SKM-1 treated with dmso at 0.1 percent for 144 hours (cell line): ENCODE measurements around the gene SLC9C1.

Experiments used
- DNase-seq: peaks from one replicate; lab custom pipeline; 2025; ENCODE audit not compliant: unreplicated experiment; lab: John Stamatoyannopoulos, UW

Gene SLC9C1

DNA sequence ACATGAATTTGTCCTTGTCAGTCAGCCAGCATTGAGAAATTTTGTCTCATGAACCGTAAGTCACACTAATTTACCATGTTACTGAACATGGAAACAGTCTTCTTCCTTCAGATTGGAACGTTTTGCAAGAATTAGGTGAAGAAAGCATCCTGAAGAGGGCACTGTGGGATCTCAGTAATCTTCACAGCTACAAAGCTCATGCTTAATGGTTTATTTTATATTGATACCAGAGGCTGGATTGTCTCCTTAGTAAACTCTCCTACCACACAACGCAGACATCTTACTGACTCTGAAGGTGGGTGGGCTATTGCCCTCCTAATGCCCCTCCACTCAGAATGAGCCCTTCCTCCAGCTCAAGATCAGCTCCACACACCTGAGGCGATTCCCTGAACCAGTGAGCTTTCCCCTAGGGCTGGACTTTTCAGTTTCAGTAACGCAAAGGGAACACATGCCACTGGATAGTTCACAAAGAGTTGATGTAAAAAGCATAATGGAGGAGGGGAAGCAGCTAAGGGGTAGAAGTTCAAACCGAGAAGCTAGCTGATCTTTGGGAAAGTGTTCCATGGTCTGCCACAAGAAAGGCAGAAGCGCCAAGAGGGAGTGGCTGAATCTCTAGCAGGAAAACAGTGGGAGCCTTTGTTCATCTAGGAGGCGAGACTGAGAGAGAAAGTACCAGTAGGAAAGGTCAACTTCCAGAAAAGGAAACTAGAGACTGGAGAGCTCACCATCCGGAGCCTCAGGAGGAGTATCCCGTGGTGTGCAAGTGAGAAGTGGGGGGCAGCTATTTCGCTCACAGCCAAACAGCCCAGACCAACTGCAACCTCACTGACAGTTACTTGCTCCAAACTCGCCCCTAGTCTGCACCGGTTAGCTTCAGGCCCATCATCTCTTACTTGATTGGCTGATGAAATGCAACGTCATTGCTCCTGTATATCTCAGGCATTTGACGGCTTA is at the start of gene SLC9C1:
TSS of gene SLC9C1 (minus strand) at position 849 of the 954 bp plus-strand sequence. CDS start 7,425 bp downstream, outside the sequence.
- DNase-seq, result peak; percentile 55

DNA sequence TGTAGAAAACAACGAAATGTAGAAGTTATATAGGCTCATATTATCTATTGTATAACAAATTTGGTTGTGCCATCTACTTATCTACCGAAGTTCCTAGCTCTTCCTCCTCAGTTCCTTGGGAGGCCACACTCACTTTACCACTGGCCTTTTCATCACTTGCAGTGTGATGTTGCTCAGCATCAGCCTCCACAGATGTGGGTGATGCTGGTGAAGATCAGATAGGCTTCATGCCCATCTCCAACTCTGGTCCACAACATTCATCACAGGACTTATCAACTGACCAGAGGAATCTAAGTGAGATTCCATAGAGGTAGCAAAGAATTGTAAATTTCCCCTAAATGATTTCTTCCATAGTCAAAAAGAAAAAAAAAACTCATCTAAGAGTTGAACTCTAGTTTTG is 47.4 kb upstream of the SLC9C1 start:
- no peak for DNase-seq

DNA sequence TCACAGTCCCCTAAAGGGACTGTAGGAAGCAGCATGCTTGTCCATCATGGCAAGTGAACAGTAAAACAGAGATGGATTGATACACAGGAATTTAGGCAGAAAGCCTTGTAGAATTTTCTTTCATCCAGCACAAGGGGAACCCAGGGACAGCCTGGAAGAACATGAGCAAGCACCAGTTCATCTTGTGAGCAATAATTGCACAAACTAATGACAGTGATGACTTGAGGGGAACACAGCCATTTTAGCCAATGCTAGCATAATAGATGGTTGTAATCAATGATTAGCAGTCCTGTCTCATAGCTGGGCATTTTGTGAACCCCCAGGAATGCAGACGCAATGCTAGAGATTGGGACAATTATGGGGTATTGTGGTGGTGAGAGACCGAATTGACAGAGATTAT is 45.6 kb upstream of the SLC9C1 start:
- no peak for DNase-seq

DNA sequence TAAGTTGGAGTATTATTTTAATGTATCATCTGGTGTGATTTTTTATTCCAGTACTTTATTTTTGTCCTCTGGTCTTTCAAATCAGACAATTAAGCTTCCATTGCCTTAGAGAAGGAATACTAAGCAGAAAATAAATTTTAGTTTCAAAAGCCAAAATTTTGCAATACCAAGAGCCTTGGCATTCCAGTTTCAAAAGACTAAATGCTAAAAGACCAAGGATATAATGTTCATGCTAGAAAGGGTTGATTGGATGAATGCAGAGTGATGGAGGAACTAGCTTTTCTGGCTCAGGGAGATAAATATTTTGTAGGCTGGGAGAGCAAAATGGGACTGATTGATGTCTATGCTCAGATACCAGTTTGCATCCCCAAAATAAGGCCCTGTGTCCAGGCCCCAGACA is 45.1 kb upstream of the SLC9C1 start:
- no peak for DNase-seq

DNA sequence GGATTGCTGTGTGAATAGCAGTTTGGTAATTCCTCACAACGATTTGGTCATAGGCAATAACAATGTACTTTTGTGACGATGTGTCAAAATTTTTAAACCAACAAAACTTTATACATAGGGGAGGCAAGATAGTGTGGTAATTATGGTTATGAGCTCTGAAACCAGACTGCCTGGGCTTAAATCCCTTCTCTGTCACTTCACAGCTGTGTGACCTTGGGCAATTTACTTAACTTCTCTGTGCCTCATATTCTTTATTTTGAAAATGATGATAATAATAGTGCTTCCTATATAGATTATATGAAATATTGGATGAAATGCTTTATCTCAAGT is 44.7 kb upstream of the SLC9C1 start:
- DNase-seq, result no peak

DNA sequence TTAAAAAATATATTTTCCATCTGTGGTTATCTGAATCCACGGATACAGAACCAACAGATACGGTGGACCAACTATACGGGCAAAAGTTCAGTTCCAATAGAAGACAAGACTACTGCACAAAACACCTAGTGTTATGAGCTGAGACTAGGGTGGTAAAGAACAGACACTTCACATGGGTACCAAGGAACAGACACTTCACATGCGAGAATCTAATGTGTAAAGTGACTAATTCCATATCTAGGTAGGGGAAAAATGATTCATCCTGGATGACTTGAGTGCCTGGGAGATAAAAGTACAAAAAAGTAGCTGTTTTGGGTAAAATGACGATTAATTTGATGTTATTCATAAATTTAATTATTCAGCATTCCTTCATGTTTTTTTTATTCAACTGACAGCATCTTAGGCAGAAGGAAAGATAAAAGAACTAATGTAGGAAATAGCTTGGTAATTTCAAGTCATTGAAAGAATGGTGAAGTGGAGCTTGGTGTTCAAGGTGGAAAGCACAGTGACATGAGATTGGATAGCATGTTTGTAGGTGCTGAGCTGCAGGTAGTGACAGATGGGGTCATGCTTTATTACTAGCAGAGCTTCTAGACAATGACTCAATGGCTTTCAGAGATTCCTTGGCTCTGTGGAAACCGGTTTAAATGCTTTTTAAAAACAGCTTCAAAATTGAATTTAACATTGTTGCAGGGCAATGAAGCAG is 44.2 kb upstream of the SLC9C1 start:
- no peak for DNase-seq

DNA sequence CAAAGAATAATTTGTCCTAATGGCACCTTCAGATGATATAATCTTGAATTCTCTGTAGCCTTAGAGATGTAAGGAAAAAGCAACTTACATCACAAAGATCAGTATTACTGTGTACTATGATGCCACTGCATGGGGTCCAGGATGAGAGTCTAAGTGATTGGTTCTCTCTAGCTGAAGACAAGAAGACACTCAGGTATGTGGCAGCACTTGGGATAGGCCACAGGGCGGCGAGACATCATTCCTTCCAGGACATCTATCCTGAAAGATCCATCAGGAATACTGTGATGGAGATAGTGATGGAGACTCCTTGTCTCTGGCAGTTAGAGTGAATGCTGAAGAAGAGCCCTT is 41.4 kb upstream of the SLC9C1 start:
- DNase-seq, result no peak

DNA sequence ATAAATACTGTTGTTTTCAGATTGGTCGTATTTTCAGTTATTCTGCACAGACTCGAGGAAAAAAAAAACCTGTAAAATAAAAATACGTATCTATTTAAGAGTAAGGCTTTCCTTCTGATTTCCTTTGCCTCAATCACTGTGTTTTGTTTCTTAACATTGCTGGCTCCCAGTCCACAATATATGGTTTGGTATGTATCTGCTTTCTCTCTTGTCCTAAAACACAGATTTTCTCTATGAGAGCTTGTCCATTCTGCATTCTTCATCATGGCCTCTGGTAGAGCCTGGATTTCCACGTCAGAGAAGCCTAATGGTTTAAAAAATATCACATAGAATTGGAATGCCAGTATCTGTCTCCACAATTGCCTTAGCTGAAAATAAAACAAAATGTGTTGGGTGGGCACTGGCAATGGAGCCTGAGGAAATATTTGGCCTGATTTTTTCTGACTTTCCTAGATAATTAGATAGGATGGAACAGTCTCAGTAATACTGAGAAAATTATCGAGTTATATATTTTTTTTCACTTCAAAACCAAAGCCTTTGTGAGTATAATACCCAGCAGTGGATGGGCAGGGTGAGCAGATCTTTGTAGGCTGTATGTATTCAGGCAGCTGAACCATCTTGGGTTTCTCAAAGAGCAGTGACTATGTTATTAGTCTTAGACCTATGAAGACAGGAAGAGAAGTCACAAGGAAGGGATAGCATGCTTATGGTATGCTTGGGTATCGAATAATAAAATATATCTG is 40.8 kb upstream of the SLC9C1 start:
- no peak for DNase-seq

DNA sequence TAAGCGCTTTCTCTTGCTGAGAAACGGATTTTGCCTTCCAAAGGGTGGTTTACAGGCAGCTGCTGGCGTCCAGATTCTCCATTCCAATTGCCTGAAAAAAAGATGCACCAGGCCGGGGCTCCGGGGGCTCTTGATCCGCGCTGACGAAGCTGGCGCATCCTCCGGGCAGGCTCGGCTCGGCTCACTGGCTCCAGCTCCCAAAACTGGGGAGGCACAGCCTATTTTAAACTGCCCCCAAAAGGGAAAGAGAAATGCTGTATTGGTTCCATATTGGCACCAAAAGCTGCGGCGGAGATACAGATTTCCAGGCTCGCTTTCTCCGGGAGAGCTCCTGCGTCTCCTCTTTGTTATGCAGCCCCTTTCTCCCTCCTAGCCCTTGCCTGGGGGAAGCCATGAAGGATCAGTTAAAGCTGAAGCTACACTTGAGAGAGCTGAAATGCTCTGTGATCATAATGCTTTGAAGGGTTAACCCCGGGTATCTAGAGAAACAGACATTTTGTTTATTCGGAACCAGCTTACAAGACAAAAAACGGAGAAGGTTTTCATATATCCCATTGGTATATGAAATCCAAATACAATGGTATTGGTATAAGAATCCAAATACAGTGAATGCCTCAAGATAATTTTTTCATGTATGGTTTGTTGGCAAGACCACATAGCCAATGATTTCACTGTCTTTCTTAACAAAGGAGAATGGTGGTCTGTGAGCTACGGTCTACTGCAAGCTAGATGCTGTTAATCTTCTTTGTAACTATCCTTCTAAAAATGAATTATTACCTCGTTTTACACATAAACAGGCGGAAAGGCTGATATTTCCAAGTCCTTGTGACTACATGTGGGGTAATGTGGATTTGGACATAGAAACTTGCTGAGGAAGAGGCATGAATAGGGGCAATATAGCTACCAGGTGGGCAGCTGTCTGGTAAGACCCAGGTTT is 39.6 kb upstream of the SLC9C1 start:
- no peak for DNase-seq

DNA sequence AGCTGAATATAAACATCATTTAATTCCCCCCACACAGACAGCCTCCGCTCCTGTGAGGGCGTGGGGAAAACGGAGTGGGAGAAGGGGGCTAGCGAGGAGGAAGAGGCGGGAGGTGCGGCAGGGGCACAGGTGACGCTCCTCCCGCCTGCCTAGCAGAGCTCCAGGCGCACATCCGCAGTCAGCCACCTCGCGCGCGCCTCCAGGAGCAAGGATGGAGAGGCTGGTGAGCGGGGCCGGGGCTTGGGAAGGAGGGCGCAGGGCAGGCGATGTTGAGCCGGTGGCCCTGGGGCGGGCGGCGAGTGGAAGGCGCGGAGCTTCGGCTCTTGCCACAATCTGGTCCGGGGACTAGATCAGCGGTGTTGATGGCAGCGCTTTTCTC is 39.0 kb upstream of the SLC9C1 start, which contains the start of gene CD200:
TSS of gene CD200 (plus strand) at position 155 of the 379 bp plus-strand sequence. CDS start at position 212, 57 bp downstream.
- DNase-seq, result no peak

DNA sequence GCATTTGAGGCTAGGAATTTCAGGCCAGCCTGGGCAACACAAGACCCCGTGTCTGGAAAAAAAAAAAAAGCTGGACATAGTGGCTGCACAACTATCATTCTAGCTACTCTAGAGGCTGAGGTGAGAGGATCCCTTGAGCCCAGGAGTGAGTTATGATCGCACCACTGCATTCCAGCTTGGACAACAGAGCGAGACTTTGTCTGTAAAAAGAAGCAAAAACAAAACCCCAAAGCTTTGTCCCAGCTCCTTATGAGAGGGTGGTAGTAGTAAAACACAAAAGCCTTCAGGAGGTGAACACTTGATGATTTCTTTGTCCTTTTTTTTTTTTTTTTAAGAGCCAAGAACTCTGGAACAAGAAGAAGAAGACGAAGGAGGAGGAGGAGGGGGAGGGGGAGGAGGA is 37.8 kb upstream of the SLC9C1 start:
- no peak for DNase-seq

DNA sequence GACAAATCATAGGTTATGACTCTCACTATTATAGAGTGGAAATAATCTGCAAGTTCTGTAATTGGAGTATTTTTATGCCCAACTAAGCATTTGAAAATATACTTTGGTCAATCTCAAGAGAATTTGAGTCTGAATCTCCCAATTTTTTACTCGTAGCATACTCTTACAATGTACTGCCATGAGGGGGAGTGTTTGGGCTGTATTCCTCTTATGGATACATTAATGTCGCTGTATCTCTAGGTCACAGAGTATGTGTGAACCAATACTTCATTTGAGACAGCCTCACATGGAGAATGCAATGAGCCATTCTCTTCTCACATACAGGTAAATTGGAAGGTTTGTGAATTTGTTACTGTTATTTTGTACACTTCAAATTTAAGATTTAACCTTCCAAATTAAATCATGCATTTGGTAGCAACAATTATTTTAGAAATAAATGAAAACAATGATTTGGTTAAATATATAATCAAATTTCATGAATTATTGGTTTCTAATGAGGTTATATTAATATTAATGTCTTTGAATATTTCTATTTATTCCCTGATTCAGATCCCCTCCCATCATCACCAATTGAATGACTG is 33.4 kb upstream of the SLC9C1 start:
- peak; percentile 74 for DNase-seq

DNA sequence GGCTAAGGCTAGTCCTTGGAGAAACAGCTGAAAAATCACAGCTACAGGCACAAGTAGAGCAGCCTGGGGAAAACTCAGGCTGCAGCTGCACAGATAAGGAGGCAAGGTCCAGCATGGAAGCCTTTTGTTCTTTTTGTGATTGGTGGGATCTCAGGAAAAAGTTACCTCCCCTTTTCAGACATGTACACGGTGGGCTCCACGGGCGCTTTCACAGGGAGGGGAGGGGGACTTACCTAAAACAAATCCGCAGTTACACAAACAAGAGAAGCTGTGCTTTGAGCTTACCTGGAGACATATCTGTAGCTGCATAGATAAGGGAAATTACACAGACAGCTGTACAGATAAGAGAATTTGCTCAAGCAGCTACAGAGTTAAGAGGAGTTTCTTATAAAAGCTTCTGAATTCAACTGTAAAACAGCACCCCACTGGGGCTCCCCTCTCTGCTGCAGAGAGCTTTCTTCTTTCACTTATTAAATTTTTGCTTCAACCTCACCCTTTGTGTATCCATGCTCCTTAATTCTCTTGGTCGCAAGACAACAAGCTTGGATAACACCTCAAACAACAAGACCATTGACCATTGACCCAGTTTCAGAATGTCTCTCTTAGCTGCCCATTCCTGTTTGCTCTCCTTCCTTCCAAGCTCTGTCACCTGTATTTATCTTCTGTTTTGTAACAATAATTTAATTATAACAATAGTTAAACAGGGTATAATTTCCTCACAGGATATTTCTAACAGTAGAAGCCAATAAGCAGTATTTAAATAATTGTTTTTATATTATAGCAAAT is 28.0 kb upstream of the SLC9C1 start:
- no peak for DNase-seq

DNA sequence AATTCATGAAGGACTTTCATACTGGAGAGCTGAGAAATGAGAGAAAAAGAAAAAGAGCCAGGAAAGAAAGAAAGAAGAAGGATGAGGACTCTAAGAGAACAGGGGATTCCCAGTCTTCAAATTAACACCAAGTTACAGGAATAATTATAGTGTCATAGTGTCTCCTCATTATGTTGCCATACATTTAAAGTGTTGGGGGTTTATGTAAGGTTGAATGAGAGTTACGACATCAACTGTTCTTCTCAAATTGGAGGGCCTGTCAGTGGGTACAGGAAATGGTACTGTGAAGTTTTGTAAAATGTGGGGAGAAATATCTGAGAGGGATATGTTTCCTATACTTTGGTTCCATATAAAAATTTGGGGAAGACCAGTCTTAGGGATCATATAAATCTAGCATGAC is 26.7 kb upstream of the SLC9C1 start:
- peak; percentile 5 for DNase-seq

DNA sequence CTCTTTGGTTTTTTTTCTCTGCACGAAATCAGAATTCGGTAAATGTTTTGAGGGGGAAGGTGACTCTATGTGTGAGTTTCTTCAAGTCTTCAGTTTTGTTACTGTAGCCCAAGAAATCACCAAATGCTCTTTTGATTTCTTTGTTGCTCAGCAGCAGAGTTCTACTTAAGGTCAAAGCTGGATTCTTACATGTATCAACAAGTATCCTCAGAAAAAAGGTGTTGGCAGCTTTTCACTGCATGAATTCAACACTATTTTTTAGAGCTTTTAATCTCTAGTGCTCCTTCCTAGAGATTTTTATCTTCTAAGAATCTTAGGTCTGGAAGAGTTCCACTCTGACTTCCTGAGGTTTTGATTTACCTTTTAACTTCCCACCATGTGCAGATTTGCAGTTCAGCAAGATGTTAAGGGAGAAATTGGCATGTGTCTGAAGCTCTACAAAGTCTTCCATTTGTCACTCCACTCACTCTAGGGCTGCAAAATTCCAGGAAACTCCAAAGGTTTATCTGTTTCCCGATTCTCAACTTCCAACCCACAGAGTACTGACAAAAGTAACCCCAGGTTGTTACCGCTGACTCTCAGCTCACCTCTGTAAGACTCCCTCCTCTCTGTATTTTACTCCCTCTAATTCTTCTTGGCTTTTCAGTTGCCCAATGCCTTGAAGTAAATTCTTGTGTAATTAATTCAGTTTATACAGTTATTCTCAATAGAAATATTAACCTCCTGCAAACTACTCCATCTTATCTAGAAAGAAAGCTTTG is 25.7 kb upstream of the SLC9C1 start:
- DNase-seq, result no peak

DNA sequence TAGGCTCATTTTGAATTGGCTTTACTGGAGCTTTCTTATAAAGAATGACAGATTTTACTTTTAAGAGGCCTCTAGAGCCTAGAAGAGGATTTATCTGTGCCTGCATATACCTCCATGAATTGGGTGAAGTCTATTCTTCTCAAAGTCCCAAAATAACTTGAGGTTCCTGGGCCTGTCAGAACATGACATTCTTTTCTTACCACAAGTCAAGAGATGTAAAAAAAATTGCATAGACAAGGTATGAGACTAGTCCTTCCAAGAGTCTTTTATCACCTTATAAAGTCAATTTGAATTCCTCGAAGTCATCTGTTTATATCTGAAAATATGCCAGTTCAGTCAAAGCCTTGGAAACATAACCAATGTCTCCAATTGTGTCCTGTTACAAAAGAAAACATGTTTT is 21.8 kb upstream of the SLC9C1 start:
- no peak for DNase-seq

DNA sequence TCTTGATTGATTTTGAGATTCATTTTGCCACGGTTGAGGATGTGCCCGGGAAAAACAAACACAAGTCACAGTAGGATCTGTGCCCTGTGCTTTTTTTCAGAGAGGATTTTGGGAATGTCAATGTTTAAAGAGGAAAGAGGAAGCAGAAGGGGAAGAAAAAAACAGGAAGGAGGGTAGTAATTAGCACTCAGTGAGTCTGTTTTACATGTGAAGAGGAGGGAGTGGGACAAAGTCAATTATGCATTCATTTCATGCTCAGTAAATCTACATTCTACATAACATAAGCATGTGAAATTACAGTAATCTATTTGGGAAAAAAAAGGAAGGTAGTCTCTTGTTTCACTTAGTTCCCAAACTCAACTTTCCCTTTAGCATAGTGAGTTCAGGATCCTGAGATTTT is 20.6 kb upstream of the SLC9C1 start:
- peak; percentile 25 for DNase-seq

DNA sequence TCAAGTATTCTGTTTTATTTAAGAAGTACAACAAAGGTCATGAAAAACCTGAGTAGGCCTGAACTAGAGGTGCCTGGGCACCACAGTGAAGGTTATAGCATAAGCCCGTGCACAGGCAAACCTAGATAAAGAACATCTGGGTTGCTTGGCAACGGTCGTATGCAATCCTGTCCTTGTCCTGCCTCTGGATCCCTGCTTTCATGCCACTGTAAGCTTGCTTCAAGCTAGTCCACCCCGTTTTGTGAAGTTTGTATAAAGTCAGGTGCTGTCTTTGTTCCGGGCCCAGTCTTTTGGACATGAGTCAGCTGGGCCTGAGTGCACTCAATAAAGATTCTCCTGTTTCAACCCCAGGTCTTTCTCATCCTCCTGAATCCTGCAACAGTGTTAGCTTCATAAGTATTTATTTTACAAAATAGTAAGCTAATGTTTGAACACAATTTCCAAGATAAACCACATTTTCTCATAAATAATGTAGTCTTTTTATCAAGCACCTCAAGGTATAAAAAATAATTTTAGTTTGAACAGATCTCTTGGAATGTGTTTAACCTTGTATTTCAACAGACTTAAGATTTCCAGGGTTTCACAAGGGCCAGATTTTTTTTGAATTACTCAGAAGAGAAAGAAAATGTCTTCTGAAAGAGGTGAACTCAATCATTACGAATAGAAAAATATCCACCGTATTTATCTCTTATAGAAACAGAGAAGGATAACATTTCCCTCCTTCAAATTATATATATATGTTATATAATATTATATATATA is 14.3 kb upstream of the SLC9C1 start:
- DNase-seq, result no peak
